GM23338 (cell line): ENCODE measurements around the gene HECTD1. TPM values are rescaled to one million over a fixed set of nuclear protein-coding genes. Genes with fewer than 3 reads are reported as not detected.

Source experiments
- ATAC-seq: fragments of 200-7000 bp; cut with Tn5 transposase; 3 replicates; pipeline ENCODE4 v1.9.1; 2020
- DNase-seq: peaks from one replicate; pipeline ENCODE4 v3.0.0-alpha.2; 2015; ENCODE audit warnings: low spot score
- H2AFZ ChIP-seq: fragments of 200-600 bp; sonication (generic); 2 replicates; pipeline ENCODE4 v1.8.0; 2016; ENCODE audit warnings: antibody characterized with exemption, mild to moderate bottlenecking, moderate library complexity
- H3F3A ChIP-seq: fragments of 200-600 bp; sonication (generic); replicated peaks from 2 replicates; pipeline ENCODE4 v1.8.0; 2017; ENCODE audit warnings: antibody characterized with exemption, mixed run types, low read depth
- H3K27ac ChIP-seq: fragments of 200-600 bp; sonication (generic); 2 replicates; pipeline ENCODE4 v1.6.1; 2016; ENCODE audit warnings: low read depth
- H3K27me3 ChIP-seq: fragments of 200-600 bp; sonication (generic); 2 replicates; pipeline ENCODE4 v1.8.0; 2016; ENCODE audit warnings: mild to moderate bottlenecking, mixed run types, moderate library complexity; ENCODE audit not compliant: insufficient read depth
- H3K36me3 ChIP-seq: fragments of 200-600 bp; sonication (generic); 2 replicates; pipeline ENCODE4 v1.8.0; 2016; ENCODE audit warnings: mild to moderate bottlenecking; ENCODE audit not compliant: insufficient read depth
- H3K4me1 ChIP-seq: fragments of 200-600 bp; sonication (generic); 2 replicates; pipeline ENCODE4 v1.8.0; 2016; ENCODE audit warnings: mild to moderate bottlenecking, moderate library complexity; ENCODE audit not compliant: insufficient read depth
- H3K4me2 ChIP-seq: fragments of 200-600 bp; sonication (generic); 2 replicates; pipeline ENCODE4 v1.7.1; 2017; ENCODE audit warnings: mixed run types
- H3K4me3 ChIP-seq: fragments of 200-600 bp; sonication (generic); 2 replicates; pipeline ENCODE4 v1.6.1; 2016; ENCODE audit warnings: mixed run types
- H3K79me2 ChIP-seq: fragments of 200-600 bp; sonication (generic); replicated peaks from 2 replicates; pipeline ENCODE4 v1.8.0; 2017; ENCODE audit warnings: mild to moderate bottlenecking; ENCODE audit not compliant: insufficient read depth
- H3K9me2 ChIP-seq: fragments of 200-600 bp; sonication (generic); 2 replicates; pipeline ENCODE4 v1.8.0; 2017; ENCODE audit not compliant: insufficient read depth
- H4K20me1 ChIP-seq: fragments of 200-600 bp; sonication (generic); replicated peaks from 2 replicates; pipeline ENCODE4 v1.8.0; 2017; ENCODE audit warnings: mild to moderate bottlenecking; ENCODE audit not compliant: insufficient read depth
- H3K27ac Mint-ChIP-seq: 2 replicates; pipeline ENCODE4 v1.8.0; 2020; ENCODE audit warnings: inconsistent platforms, mild to moderate bottlenecking, moderate library complexity, mixed read lengths
- H3K27me3 Mint-ChIP-seq: 3 replicates; pipeline ENCODE4 v1.8.0; 2022; ENCODE audit warnings: low read depth, mild to moderate bottlenecking, moderate library complexity, mixed read lengths, inconsistent platforms; ENCODE audit not compliant: insufficient read depth, poor library complexity
- H3K36me3 Mint-ChIP-seq: 3 replicates; pipeline ENCODE4 v1.8.0; 2021; ENCODE audit warnings: low read depth, mild to moderate bottlenecking, inconsistent platforms, moderate library complexity, mixed read lengths
- H3K4me1 Mint-ChIP-seq: 3 replicates; pipeline ENCODE4 v1.8.0; 2020; ENCODE audit warnings: mild to moderate bottlenecking, inconsistent platforms, mixed read lengths
- H3K4me3 Mint-ChIP-seq: 3 replicates; pipeline ENCODE4 v1.8.0; 2021; ENCODE audit warnings: moderate library complexity, mild to moderate bottlenecking, inconsistent platforms, mixed read lengths
- H3K9me3 Mint-ChIP-seq: 3 replicates; pipeline ENCODE4 v1.8.0; 2020; ENCODE audit warnings: moderate library complexity, mild to moderate bottlenecking, inconsistent platforms, mixed read lengths
- CREB1 ChIP-seq: fragments of 250-450 bp; sonication (Bioruptor Pico); IDR thresholded peaks from 2 replicates; pipeline ENCODE4 v1.5.0; 2020; ENCODE audit warnings: low read depth, mild to moderate bottlenecking, moderate library complexity
- EZH2 ChIP-seq: fragments of 200-600 bp; sonication (generic); IDR thresholded peaks from one replicate; pipeline ENCODE4 v1.8.0; 2017; ENCODE audit warnings: antibody characterized with exemption, mild to moderate bottlenecking, low read depth; ENCODE audit not compliant: unreplicated experiment
- EZH2phosphoT487 ChIP-seq: fragments of 200-600 bp; sonication (generic); IDR thresholded peaks from one replicate; pipeline ENCODE4 v1.8.1; 2018; ENCODE audit warnings: antibody characterized with exemption; ENCODE audit not compliant: unreplicated experiment
- NANOG ChIP-seq: IDR thresholded peaks from 2 replicates; pipeline ENCODE4 v1.6.1; 2016; ENCODE audit warnings: antibody characterized with exemption, borderline replicate concordance
- POLR2AphosphoS5 ChIP-seq: IDR thresholded peaks from 2 replicates; pipeline ENCODE4 v1.6.1; 2016; ENCODE audit warnings: antibody characterized with exemption, low read depth
- STAT1 ChIP-seq: IDR thresholded peaks from one replicate; pipeline ENCODE4 v1.6.1; 2016; ENCODE audit warnings: antibody characterized with exemption; ENCODE audit not compliant: unreplicated experiment
- ZNF114 ChIP-seq: fragments of 250-450 bp; sonication (Bioruptor Pico); IDR thresholded peaks from 2 replicates; pipeline ENCODE4 v1.5.0; 2020; ENCODE audit warnings: mild to moderate bottlenecking, moderate library complexity
- ZNF331 ChIP-seq: fragments of 250-450 bp; sonication (Bioruptor Pico); IDR thresholded peaks from 2 replicates; pipeline ENCODE4 v1.5.0; 2020; ENCODE audit warnings: low read depth, mild to moderate bottlenecking, moderate library complexity
- polyA plus RNA-seq: library from polyadenylated mRNA; unstranded; fragments of >200 nt; fragmentation: Nextera tagmentation; extraction: Ambion mirVana; gene quantifications from 2 replicates; pipeline ENCODE4 v1.2.1, GENCODE V29; 2016
- total RNA-seq: library from RNA; depleted of rRNA; stranded (reverse); fragments of >200 nt; shearing (Covaris generic); gene quantifications from 2 replicates; pipeline ENCODE4 v1.2.3, GENCODE V29; 2014
- TF ChIP-seq, protein P1 (sequence below), 2 experiments: fragments of 200-600 bp in 1 of 2; sonication (generic) in 1 of 2; conservative IDR thresholded peaks; 2 replicates each; pipeline versions ENCODE4 v1.5.1 to v1.6.1; 2016 to 2017; ENCODE audit warnings: antibody characterized with exemption in 2 of 2, low read depth in 2 of 2, mild to moderate bottlenecking in 2 of 2, moderate library complexity in 1 of 2
- TF ChIP-seq, protein P2 (sequence below): IDR thresholded peaks from 2 replicates; pipeline ENCODE4 v1.6.1; 2016; ENCODE audit warnings: antibody characterized with exemption
- TF ChIP-seq, protein P3 (sequence below): IDR thresholded peaks from one replicate; pipeline ENCODE4 v1.6.1; 2018; ENCODE audit warnings: antibody characterized with exemption; ENCODE audit not compliant: unreplicated experiment

The HECTD1 gene
- total and polyA plus RNA-seq, 2 experiments from 2014 or later: 42.1 to 132 TPM

DNA sequence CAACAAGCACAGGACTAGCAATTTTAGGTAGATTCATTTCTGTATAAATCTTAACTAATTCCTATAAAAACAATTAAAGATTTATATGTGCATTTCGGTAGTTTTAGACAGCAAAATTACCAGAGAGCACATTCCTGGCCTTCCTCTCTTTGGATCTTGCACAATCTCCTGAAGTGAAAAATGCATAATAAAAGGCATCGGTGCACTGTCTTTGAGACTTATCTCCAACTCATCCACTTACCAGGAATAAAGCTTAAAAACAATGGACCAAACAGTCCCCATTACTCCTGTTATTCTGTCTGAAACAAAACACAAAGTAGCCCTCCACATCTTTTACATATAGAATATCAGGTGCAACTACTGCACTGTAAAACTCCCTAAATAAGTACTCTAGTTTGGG, 69.3 kb downstream of the HECTD1 start:
- no peak for ATAC-seq
- H3K27ac Mint-ChIP-seq: no peak overlapping the region
- H3K4me2 ChIP-seq: no peak overlapping the region

DNA sequence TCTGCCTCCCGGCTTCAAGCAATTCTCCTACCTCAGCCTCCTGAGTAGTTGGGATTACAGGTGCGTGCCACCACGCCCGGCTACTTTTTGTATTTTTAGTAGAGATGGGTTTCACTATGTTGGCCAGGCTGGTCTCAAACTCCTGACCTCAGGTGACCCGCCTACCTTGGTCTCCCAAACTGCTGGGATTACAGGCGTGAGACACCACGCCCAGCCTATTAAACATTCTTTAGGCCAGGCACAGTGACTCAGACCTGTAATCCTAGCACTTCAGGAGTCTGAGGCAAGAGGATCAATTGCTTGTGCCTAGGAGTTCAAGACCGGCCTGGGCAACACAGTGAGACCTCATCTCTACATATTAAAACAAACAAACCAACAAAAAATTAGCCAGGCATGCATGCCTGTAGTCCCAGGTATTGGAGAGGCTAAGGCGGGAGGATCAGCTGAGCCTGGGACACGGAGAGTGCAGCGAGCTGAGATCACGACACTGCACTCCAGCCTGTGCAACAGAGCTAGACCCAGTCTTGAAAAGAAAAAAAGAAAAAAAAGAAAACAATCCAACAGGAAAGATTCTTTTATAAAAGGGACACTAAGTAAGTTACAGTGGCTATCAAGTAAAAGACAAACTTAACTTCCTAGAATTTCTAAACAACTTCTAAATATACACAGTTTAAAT, 70.2 kb downstream of the HECTD1 start:
- no peak for TF ChIP-seq EZH2phosphoT487
- TF ChIP-seq, protein P1, sequence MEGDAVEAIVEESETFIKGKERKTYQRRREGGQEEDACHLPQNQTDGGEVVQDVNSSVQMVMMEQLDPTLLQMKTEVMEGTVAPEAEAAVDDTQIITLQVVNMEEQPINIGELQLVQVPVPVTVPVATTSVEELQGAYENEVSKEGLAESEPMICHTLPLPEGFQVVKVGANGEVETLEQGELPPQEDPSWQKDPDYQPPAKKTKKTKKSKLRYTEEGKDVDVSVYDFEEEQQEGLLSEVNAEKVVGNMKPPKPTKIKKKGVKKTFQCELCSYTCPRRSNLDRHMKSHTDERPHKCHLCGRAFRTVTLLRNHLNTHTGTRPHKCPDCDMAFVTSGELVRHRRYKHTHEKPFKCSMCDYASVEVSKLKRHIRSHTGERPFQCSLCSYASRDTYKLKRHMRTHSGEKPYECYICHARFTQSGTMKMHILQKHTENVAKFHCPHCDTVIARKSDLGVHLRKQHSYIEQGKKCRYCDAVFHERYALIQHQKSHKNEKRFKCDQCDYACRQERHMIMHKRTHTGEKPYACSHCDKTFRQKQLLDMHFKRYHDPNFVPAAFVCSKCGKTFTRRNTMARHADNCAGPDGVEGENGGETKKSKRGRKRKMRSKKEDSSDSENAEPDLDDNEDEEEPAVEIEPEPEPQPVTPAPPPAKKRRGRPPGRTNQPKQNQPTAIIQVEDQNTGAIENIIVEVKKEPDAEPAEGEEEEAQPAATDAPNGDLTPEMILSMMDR (conservative IDR thresholded peaks at IDR 0.05; ENCODE audit: low read depth in 2 of 2): no peak
- no peaks in the 10 kb centered on the region for H3K4me1 ChIP-seq
- no peak overlapping the region for H3K27ac ChIP-seq
- no peak for DNase-seq
- no peaks in the 10 kb centered on the region for H3K9me2 ChIP-seq
- H3K36me3 ChIP-seq: peaks cover 34% of the 10 kb centered on the region; the same call in 1 of the 2 replicates
- peaks cover 54% of the 10 kb centered on the region; the same call in 2 of the 3 replicates for H3K36me3 Mint-ChIP-seq
- no peak overlapping the region for H3K4me2 ChIP-seq
- no peaks in the 10 kb centered on the region for H3K4me1 Mint-ChIP-seq
- H3K27me3 ChIP-seq: no peaks in the 10 kb centered on the region
- H3K4me3 Mint-ChIP-seq: no peak overlapping the region
- no peak for ATAC-seq
- H3K4me3 ChIP-seq: no peak overlapping the region
- H3K9me3 Mint-ChIP-seq: no peaks in the 10 kb centered on the region
- H2AFZ ChIP-seq: no peak overlapping the region
- no peak overlapping the region for H3K27ac Mint-ChIP-seq
- no peaks in the 10 kb centered on the region for H3F3A ChIP-seq
- no peaks in the 10 kb centered on the region for H3K27me3 Mint-ChIP-seq
- H4K20me1 ChIP-seq: no peaks in the 10 kb centered on the region
- no peaks in the 10 kb centered on the region for H3K79me2 ChIP-seq

More for the DNA sequence above, 69.3 kb downstream of the HECTD1 start:
- Histone ChIP-seq H3K36me3 (peaks cover 34% of the 10 kb centered on the region; the same call in 1 of the 2 replicates), H3K79me2 (no peaks in the 10 kb centered on the region), H3K4me3 (no peak overlapping the region), H3K4me1 (no peaks in the 10 kb centered on the region), H3F3A (no peaks in the 10 kb centered on the region), H3K27me3 (no peaks in the 10 kb centered on the region), H4K20me1 (no peaks in the 10 kb centered on the region), H3K27ac (no peak overlapping the region), H2AFZ (no peak overlapping the region), H3K9me2 (no peaks in the 10 kb centered on the region)
- no peaks in the 10 kb centered on the region for H3K4me1 Mint-ChIP-seq
- H3K36me3 Mint-ChIP-seq: peaks cover 48% of the 10 kb centered on the region; the same call in 2 of the 3 replicates
- TF ChIP-seq ZNF114 (CRISPR knock-in tag): no peak
- no peak for TF ChIP-seq POLR2AphosphoS5
- DNase-seq: no peak
- no peaks in the 10 kb centered on the region for H3K27me3 Mint-ChIP-seq
- no peak overlapping the region for H3K4me3 Mint-ChIP-seq
- H3K9me3 Mint-ChIP-seq: no peaks in the 10 kb centered on the region

DNA sequence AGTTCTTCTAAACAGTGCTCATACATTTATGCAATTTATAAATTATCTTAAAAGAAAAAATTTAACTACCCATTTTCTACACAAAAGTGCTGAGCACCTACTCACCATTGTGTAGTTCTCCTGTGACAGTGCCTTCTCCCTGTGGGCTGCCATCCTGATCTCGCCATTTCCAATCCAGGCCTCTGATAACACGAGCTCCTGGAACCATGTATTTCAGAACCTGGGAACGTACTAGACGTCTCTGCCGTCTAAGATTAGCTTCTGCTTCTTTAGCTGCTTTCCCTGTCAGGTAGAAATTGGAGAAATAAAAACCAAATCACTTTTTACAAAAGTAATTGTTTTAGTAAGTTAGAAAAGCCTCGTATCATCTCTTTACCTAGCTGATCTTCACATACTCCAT, 74.5 kb downstream of the HECTD1 start:
- no peak overlapping the region for H3K27ac ChIP-seq
- ATAC-seq (no peak), DNase-seq (no peak)
- no peaks in the 10 kb centered on the region for H3K4me1 Mint-ChIP-seq
- no peaks in the 10 kb centered on the region for H3F3A ChIP-seq
- no peaks in the 10 kb centered on the region for H3K27me3 Mint-ChIP-seq
- H3K4me1 ChIP-seq: no peaks in the 10 kb centered on the region
- no peak overlapping the region for H3K4me3 ChIP-seq
- H3K36me3 ChIP-seq: peaks cover 12% of the 10 kb centered on the region; the same call in 1 of the 2 replicates
- H3K36me3 Mint-ChIP-seq: peaks cover 45% of the 10 kb centered on the region
- no peaks in the 10 kb centered on the region for H3K9me3 Mint-ChIP-seq
- H4K20me1 ChIP-seq: no peaks in the 10 kb centered on the region
- H3K27me3 ChIP-seq: no peaks in the 10 kb centered on the region
- no peak overlapping the region for H3K4me3 Mint-ChIP-seq
- H3K9me2 ChIP-seq: no peaks in the 10 kb centered on the region
- H3K79me2 ChIP-seq: no peaks in the 10 kb centered on the region
- no peak overlapping the region for H3K4me2 ChIP-seq
- no peak overlapping the region for H3K27ac Mint-ChIP-seq
- no peak overlapping the region for H2AFZ ChIP-seq
- TF ChIP-seq ZNF331 (no peak), ZNF114 (CRISPR knock-in tag) (no peak), CREB1 (CRISPR knock-in tag) (no peak), STAT1 (no peak), EZH2phosphoT487 (no peak), NANOG (no peak), EZH2 (no peak), POLR2AphosphoS5 (no peak)
- TF ChIP-seq, protein P2, sequence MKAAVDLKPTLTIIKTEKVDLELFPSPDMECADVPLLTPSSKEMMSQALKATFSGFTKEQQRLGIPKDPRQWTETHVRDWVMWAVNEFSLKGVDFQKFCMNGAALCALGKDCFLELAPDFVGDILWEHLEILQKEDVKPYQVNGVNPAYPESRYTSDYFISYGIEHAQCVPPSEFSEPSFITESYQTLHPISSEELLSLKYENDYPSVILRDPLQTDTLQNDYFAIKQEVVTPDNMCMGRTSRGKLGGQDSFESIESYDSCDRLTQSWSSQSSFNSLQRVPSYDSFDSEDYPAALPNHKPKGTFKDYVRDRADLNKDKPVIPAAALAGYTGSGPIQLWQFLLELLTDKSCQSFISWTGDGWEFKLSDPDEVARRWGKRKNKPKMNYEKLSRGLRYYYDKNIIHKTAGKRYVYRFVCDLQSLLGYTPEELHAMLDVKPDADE: no peak
- TF ChIP-seq, protein P3, sequence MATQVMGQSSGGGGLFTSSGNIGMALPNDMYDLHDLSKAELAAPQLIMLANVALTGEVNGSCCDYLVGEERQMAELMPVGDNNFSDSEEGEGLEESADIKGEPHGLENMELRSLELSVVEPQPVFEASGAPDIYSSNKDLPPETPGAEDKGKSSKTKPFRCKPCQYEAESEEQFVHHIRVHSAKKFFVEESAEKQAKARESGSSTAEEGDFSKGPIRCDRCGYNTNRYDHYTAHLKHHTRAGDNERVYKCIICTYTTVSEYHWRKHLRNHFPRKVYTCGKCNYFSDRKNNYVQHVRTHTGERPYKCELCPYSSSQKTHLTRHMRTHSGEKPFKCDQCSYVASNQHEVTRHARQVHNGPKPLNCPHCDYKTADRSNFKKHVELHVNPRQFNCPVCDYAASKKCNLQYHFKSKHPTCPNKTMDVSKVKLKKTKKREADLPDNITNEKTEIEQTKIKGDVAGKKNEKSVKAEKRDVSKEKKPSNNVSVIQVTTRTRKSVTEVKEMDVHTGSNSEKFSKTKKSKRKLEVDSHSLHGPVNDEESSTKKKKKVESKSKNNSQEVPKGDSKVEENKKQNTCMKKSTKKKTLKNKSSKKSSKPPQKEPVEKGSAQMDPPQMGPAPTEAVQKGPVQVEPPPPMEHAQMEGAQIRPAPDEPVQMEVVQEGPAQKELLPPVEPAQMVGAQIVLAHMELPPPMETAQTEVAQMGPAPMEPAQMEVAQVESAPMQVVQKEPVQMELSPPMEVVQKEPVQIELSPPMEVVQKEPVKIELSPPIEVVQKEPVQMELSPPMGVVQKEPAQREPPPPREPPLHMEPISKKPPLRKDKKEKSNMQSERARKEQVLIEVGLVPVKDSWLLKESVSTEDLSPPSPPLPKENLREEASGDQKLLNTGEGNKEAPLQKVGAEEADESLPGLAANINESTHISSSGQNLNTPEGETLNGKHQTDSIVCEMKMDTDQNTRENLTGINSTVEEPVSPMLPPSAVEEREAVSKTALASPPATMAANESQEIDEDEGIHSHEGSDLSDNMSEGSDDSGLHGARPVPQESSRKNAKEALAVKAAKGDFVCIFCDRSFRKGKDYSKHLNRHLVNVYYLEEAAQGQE: no peak
